ENCODE measurements around the gene MORC3. TPM values are rescaled to one million over a fixed set of nuclear protein-coding genes. Genes with fewer than 3 reads are reported as not detected.

Gene MORC3
- total RNA-seq, 2 donors from 2014 or later, result 32.6 to 41.8 TPM

Other genes starting within 250 kb of the MORC3 start
- 10 to 100 TPM in 1 of 2 donors, 1 to 10 TPM in 1; 9.6 to 23.2 TPM for gene CBR3, start 185.1 kb upstream of the MORC3 start, total RNA-seq
- gene DOP1B, start 163.4 kb upstream of the MORC3 start, total RNA-seq, result 10 to 100 TPM; 12.1 to 12.9 TPM
- gene CHAF1B, start 65.2 kb downstream of the MORC3 start, total RNA-seq, result 10 to 100 TPM; 27.5 to 33.1 TPM
- not detected for gene CLDN14, start 159.9 kb downstream of the MORC3 start, total RNA-seq